Sigmoid colon (tissue), 7 donors: Measurements from ENCODE around the gene CD81. TPM values are rescaled to one million over a fixed set of nuclear protein-coding genes. Genes with fewer than 3 reads are reported as not detected.
"Not testable (repeated sequence)": the region's sequence is repeated elsewhere in the genome, so short reads cannot be mapped to it uniquely, and the experiment has no call there.

ENCODE experiments used
- DNase-seq: peaks from one replicate; pipeline ENCODE4 v3.0.0-alpha.2; 2019
- H3K27ac ChIP-seq, 4 donors: fragments of 200-600 bp; sonication (generic); one replicate each; pipeline ENCODE4 v1.5.1; 2016 to 2019; ENCODE audit warnings: mild to moderate bottlenecking in 1 of 4
- H3K27me3 ChIP-seq, 3 donors: fragments of 200-600 bp; sonication (generic); one replicate each; pipeline ENCODE4 v1.5.1; 2019; ENCODE audit warnings: mild to moderate bottlenecking in 1 of 3
- H3K36me3 ChIP-seq, 4 donors: fragments of 200-600 bp; sonication (generic); one replicate each; pipeline ENCODE4 v1.5.1; 2016 to 2019
- H3K4me1 ChIP-seq, 4 donors: fragments of 200-600 bp; sonication (generic); one replicate each; pipeline ENCODE4 v1.5.1; 2017 to 2019
- H3K4me3 ChIP-seq, 4 donors: fragments of 200-600 bp; sonication (generic); one replicate each; pipeline ENCODE4 v1.5.1; 2017 to 2019; ENCODE audit warnings: mild to moderate bottlenecking in 2 of 4, moderate library complexity in 1 of 4
- H3K9me3 ChIP-seq, 4 donors: fragments of 200-600 bp in 3 of 4; sonication (generic) in 3 of 4; one replicate each; pipeline versions ENCODE4 v1.5.1 to v1.6.1; 2013 to 2019
- EP300 ChIP-seq, 4 donors: sonication (generic); formaldehyde crosslinking; IDR thresholded peaks; one replicate each; pipeline ENCODE4 v1.6.1; 2017; ENCODE audit warnings: antibody characterized with exemption in 4 of 4
- POLR2A ChIP-seq, 2 donors: fragments of 450-650 bp; IDR thresholded peaks; one replicate each; pipeline ENCODE4 v1.6.1; 2016; ENCODE audit warnings: antibody characterized with exemption in 2 of 2, mild to moderate bottlenecking in 2 of 2, moderate library complexity in 2 of 2
- POLR2AphosphoS5 ChIP-seq, 4 donors: sonication (generic); formaldehyde crosslinking; IDR thresholded peaks; one replicate each; pipeline ENCODE4 v1.6.1; 2017; ENCODE audit warnings: antibody characterized with exemption in 4 of 4
- WGBS, 2 donors: extraction: QIAGEN DNeasy Blood & Tissue Kit; methylation state at CpG; one replicate each; pipeline ENCODE4 v1.1.7; 2013; 5-methylcytosine and 5-hydroxymethylcytosine counted together
- intact Hi-C: fragments of 100-400 bp; cut with DNase I; formaldehyde crosslinking; loops from one replicate; pipeline ENCODE4 v1.15.1; 2023
- polyA plus RNA-seq, 3 donors: library from polyadenylated mRNA; stranded (reverse); fragments of 200-250 nt; gene quantifications; one replicate each; pipeline ENCODE4 v1.2.3, GENCODE V29; 2013
- total RNA-seq, 4 donors: library from RNA; depleted of rRNA; stranded (reverse); fragments of >200 nt; gene quantifications; one replicate each; pipeline ENCODE4 v1.1.0, GENCODE V29; 2016
- TF ChIP-seq, protein P1 (sequence below), 4 experiments: fragments of 450-650 bp in 3 of 4; fragments of 200-600 bp in 1 of 4; IDR thresholded peaks; one replicate each; pipeline ENCODE4 v1.5.1; 2016 to 2019; ENCODE audit warnings: antibody characterized with exemption in 4 of 4, mild to moderate bottlenecking in 3 of 4, moderate library complexity in 2 of 4
- donor health status: healthy with polysubstance abuse.
- donor health status: Bipolar disorder and iron deficiency.
- donor health status: healthy.

CD81 gene
- total and polyA plus RNA-seq, 7 donors: 67.9 to 625 (median 401) TPM

DNA sequence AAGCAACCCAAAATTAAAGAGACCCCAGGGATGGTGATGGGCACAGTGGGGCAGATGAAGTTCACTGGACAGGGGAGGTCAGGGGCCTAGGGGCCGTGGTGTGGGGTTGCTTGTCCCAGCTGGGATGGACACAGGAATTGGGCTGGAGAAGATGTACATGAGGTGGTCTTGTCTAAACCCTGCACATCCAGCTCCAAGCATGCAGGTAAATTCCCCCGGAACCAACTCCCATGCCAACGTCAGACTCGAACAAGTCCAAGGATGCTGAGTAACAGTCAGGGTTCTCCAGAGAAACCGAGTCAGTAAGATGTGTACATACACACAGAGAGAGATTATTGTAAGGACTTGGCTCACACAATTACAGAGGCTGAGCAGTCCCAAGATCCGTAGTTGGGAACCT, 46.4 kb upstream of the CD81 start:
- H3K4me1 ChIP-seq: peaks cover 0 to 3% (median 0%) of the 10 kb centered on the region in 4 donors
- intact Hi-C loops: no loop called here
- H3K27me3 ChIP-seq: no peaks in the 10 kb centered on the region
- no peak for TF ChIP-seq POLR2AphosphoS5 (IDR thresholded peaks at IDR 0.05)
- no peak for TF ChIP-seq POLR2A (IDR thresholded peaks at IDR 0.05)
- DNase-seq: no peak
- no peaks in the 10 kb centered on the region for H3K36me3 ChIP-seq
- H3K9me3 ChIP-seq: no peaks in the 10 kb centered on the region
- no peak overlapping the region for H3K4me3 ChIP-seq
- WGBS, 2 donors: 90 to 93% methylated on average over 6 of the region's 6 CpGs
- no peak overlapping the region for H3K27ac ChIP-seq

DNA sequence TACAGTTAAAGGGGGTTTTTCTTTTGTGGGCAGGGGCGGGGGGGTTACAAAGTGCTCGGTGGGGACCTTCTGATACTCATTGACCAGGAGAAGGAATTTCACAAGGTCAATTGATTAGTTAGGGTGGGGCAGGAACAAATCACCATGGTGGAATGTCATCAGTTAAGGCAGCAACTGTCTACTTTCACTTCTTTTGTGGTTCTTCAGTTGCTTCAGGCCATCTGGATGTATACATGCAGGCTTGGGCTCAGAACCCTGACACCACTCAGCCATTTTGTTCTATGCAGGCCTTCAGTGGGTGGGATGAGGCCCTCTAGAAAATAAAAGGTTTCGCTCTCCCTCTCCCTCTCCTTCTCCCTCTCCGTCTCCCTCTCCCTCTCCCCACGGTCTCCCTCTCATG, 45.7 kb upstream of the CD81 start:
- 91 to 92% methylated on average over 5 of the region's 5 CpGs for WGBS, 2 donors
- Histone ChIP-seq H3K27ac (no peak overlapping the region), H3K4me1 (no peaks in the 10 kb centered on the region), H3K9me3 (no peaks in the 10 kb centered on the region), H3K4me3 (no peak overlapping the region), H3K36me3 (no peaks in the 10 kb centered on the region), H3K27me3 (no peaks in the 10 kb centered on the region)
- TF ChIP-seq POLR2AphosphoS5 (IDR thresholded peaks at IDR 0.05): no peak
- TF ChIP-seq EP300 (IDR thresholded peaks at IDR 0.05): no peak
- TF ChIP-seq, protein P1, sequence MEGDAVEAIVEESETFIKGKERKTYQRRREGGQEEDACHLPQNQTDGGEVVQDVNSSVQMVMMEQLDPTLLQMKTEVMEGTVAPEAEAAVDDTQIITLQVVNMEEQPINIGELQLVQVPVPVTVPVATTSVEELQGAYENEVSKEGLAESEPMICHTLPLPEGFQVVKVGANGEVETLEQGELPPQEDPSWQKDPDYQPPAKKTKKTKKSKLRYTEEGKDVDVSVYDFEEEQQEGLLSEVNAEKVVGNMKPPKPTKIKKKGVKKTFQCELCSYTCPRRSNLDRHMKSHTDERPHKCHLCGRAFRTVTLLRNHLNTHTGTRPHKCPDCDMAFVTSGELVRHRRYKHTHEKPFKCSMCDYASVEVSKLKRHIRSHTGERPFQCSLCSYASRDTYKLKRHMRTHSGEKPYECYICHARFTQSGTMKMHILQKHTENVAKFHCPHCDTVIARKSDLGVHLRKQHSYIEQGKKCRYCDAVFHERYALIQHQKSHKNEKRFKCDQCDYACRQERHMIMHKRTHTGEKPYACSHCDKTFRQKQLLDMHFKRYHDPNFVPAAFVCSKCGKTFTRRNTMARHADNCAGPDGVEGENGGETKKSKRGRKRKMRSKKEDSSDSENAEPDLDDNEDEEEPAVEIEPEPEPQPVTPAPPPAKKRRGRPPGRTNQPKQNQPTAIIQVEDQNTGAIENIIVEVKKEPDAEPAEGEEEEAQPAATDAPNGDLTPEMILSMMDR (IDR thresholded peaks at IDR 0.05): no peak
- TF ChIP-seq POLR2A (IDR thresholded peaks at IDR 0.05): no peak
- intact Hi-C loops: no loop called here
- DNase-seq: no peak

- H3K4me3 ChIP-seq, H3K27me3 ChIP-seq, H3K4me1 ChIP-seq, DNase-seq, intact Hi-C loops, H3K36me3 ChIP-seq, H3K27ac ChIP-seq, H3K9me3 ChIP-seq: not testable (repeated sequence)
- WGBS, 2 donors: 94 to 96% methylated on average over 29 of the region's 29 CpGs
Observed at GRCh38 chr11:2332569-2332968, 44.5 kb upstream of the CD81 start.

GRCh38 chr11:2333486-2334205, 43.5 kb upstream of the CD81 start:
- WGBS, 2 donors: 88 to 93% methylated on average over 2 of the region's 4 CpGs
- intact Hi-C loops, H3K9me3 ChIP-seq, H3K27me3 ChIP-seq, H3K4me1 ChIP-seq, DNase-seq, H3K36me3 ChIP-seq, H3K4me3 ChIP-seq, H3K27ac ChIP-seq: not testable (repeated sequence)

GRCh38 chr11:2335286-2335685, 41.8 kb upstream of the CD81 start:
- H3K4me3 ChIP-seq, H3K4me1 ChIP-seq, H3K27me3 ChIP-seq, intact Hi-C loops, H3K27ac ChIP-seq, H3K36me3 ChIP-seq, H3K9me3 ChIP-seq, DNase-seq: not testable (repeated sequence)
- WGBS, 2 donors: 92 to 95% methylated on average over 18 of the region's 18 CpGs

DNA sequence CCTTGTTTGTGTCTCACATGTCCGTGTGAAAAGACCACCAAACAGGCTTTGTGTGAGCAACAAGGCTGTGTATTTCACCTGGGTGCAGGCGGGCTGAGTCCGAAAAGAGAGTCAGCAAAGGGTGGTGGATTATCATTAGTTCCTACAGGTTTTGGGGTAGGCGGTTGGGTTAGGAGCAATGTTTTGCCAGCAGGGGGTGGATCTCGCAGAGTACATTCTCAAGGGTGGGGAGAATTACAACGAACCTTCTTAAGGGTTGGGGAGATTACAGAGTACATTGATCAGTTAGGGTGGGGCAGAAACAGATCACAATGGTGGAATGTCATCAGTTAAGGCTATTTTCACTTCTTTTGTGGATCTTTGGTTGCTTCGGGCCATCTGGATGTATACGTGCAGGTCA, 38.4 kb upstream of the CD81 start:
- intact Hi-C loops, DNase-seq, H3K9me3 ChIP-seq, H3K4me3 ChIP-seq, H3K36me3 ChIP-seq, H3K4me1 ChIP-seq, H3K27me3 ChIP-seq, H3K27ac ChIP-seq: not testable (repeated sequence)
- WGBS, 2 donors: 66 to 79% methylated on average over 8 of the region's 8 CpGs

- Histone ChIP-seq H3K27ac (no peak overlapping the region), H3K9me3 (no peaks in the 10 kb centered on the region), H3K4me1 (no peaks in the 10 kb centered on the region), H3K27me3 (no peaks in the 10 kb centered on the region), H3K36me3 (no peaks in the 10 kb centered on the region), H3K4me3 (no peak overlapping the region)
- TF ChIP-seq, protein P1 (IDR thresholded peaks at IDR 0.05): no peak
- TF ChIP-seq EP300 (IDR thresholded peaks at IDR 0.05): no peak
- no peak for TF ChIP-seq POLR2AphosphoS5 (IDR thresholded peaks at IDR 0.05)
- TF ChIP-seq POLR2A (IDR thresholded peaks at IDR 0.05): no peak
- DNase-seq: no peak
- WGBS, 2 donors: 94% methylated on average over 3 of the region's 3 CpGs
- intact Hi-C loops: loop anchor here (10.0 kb wide), 1 partner anchor 232 kb away; no protein-coding TSS in a partner anchor
Observed at GRCh38 chr11:2342557-2342956, 34.6 kb upstream of the CD81 start.
